GM21786 (cell line): ENCODE data around the gene MYL4.
"Not testable (repeated sequence)": the region's sequence is repeated elsewhere in the genome, so short reads cannot be mapped to it uniquely, and the experiment has no call there.

Source experiments
- ATAC-seq: cut with Tn5 transposase; IDR thresholded peaks from one replicate; pipeline ENCODE4 v1.9.1; 2021; ENCODE audit not compliant: unreplicated experiment

MYL4 gene

GRCh38 chr17:47208744-47209488, at the start of gene MYL4:
MYL4 (plus strand) TSS chr17:47209348; CDS start chr17:47209423, 75 bp downstream.
- no peak for ATAC-seq

GRCh38 chr17:47162013-47162622, 47.0 kb upstream of the MYL4 start:
- no peak for ATAC-seq

GRCh38 chr17:47164263-47164662, 44.9 kb upstream of the MYL4 start:
- no peak for ATAC-seq

DNA sequence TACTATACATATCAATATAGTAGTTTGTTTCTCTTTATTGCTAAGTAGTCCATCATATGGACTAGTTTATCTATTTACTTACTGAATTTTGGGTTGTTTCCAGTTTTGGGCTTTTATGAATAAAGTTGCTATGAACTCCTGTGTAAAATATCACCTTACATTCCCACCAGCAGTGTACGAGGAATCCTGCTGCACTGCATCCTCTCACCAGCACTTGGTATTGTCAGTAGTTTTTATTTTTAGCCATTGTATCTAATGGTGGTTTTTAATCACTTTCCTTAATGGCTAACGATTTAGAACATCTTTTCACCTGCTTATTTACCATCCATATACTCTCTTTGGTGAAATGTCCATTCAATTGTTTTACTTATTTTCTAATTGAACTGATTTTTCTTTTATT, 44.0 kb upstream of the MYL4 start:
- no peak for ATAC-seq

DNA sequence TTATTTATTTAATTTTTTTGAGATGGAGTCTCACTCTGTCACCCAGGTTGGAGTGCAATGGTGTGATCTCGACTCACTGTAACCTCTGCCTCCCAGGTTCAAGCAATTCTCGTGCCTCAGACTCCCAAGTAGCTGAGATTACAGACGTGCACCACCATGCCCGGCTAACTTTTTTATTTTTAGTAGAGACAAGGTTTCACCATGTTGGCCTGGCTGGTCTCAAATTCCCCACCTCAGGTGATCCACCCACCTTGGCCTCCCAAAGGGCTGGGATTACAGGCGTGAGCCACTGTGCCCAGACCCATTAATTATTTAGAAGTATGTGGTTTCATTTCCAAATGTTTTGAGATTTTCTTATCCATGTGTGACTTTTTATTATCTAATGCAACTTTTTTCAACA, 42.3 kb upstream of the MYL4 start:
- ATAC-seq: not testable (repeated sequence)

- not testable (repeated sequence) for ATAC-seq
Measured at GRCh38 chr17:47168896-47169295, 40.3 kb upstream of the MYL4 start.

- ATAC-seq: no peak
Measured at GRCh38 chr17:47170710-47171109, 38.4 kb upstream of the MYL4 start.

DNA sequence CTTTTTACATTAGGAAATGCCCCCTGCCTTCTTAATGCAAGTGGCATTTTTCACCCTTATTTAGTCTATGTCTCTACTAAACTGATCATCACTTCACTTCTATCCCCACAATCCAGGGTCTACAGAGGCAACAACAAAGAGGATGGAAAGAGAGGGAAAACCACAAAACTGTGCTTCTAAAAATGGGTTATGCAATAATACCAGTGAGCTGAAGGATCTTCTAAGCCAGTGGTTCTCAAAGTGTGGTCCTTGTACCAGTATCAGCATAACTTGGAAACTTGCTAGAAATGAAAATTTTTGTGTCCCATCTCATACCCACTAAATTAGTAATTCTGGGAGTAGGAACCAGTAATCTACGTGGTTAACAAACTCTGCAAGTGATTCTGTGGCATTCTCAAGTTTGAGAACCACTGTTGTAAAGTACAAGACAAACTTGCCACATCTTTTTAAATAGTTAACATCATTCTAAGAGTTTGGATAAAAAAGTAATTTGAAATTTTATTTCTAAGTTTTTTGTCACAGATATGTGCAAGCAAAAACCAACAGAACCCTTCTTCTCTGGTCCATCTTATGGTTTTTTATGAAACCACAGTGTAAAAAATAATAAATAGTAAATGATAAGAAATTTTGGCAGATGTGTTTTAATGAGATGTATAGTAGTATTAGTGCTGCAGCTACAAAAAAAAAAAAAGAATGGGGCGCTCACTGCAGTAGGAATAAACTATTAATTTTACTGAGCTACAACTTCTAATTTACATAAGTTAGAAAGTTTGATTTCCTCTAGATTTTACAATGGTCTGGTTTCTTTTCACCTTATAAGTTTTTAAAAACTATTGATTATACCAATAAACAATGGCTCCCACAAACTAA, 36.2 kb upstream of the MYL4 start:
- no peak for ATAC-seq

- ATAC-seq: not testable (repeated sequence)
Measured at GRCh38 chr17:47174823-47175222, 34.3 kb upstream of the MYL4 start.

- no peak for ATAC-seq
Measured at GRCh38 chr17:47176389-47176826, 32.7 kb upstream of the MYL4 start.

- ATAC-seq: no peak
Measured at GRCh38 chr17:47177261-47177660, 31.9 kb upstream of the MYL4 start.

GRCh38 chr17:47179141-47179540, 30.0 kb upstream of the MYL4 start:
- no peak for ATAC-seq

DNA sequence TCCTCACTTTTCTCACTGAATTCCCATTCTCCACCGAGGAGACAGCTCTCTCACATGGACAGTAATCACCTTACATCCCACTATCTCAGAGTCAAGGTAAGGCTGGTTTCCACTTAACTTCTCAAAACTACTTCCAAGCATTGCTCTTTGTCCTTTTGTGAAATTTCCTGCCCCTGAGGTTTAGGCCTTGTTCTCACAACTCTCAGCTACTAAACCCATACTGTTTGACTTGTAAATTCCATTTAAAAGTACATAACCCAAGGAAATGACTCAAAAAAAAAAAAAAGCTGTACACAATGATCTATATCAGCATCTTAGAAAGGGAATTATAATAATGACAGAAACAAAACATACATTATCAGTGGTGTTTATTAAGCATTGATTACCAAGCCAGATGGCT, 28.8 kb upstream of the MYL4 start:
- no peak for ATAC-seq

GRCh38 chr17:47180988-47181387, 28.2 kb upstream of the MYL4 start:
- not testable (repeated sequence) for ATAC-seq

GRCh38 chr17:47184681-47185080, 24.5 kb upstream of the MYL4 start:
- no peak for ATAC-seq

DNA sequence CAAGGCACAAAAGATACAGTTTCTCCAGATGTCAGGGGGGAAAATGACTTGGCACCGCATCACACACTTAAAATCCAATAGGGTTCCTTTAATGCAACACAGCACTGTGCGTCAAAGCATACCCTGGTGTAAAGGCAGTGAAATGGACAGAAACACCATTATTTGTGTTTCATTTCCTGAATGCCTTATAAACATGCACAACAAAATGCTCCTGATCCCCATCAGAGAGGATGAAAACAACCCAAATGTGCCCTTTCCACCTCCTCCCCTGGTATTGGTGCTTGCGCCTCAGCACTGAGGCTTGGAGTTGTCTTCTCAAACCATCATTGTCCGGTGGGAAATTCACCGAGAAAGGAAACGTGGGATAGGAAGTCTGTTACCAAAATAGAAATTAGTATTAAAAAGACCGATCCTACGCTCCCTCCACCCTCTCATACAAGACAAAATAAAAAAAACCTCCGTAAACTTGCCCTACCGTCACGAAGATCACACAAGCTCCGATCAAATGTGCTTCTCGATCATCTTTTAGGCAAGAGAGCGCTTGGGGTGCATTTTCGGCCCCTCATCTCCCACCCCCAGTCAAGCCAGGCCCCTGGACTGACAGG, 20.8 kb upstream of the MYL4 start:
- ATAC-seq: no peak

GRCh38 chr17:47188876-47189731, 20.0 kb upstream of the MYL4 start, which contains the start of gene CDC27:
CDC27 (minus strand) TSS chr17:47189295; CDS start chr17:47189172, 123 bp downstream.
- ATAC-seq: peak; percentile 94

- ATAC-seq: no peak
Measured at GRCh38 chr17:47189732-47190237, 19.4 kb upstream of the MYL4 start.

GRCh38 chr17:47190243-47190642, 18.9 kb upstream of the MYL4 start:
- ATAC-seq: no peak

DNA sequence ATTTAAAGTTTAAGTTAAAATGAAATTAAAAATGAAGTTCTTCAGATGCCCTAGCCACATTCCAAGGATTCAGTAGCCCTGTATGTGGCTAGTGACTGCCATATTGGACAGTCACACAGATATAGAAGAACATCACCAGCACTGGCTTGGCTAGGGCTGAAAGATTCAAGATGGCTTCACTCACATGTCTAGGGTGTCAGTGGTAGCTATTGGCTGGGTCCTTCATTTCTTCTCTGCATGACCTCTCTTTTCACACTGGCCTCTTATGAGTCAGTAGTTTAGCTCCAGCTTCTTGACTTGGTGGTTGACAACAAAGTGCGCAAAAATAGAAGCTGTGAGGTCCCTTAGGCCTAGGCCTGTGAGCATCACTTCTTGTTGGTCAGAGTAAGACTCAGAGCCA, 18.4 kb upstream of the MYL4 start:
- no peak for ATAC-seq
